Measurements from ENCODE around the gene GFOD1.

The GFOD1 gene

DNA sequence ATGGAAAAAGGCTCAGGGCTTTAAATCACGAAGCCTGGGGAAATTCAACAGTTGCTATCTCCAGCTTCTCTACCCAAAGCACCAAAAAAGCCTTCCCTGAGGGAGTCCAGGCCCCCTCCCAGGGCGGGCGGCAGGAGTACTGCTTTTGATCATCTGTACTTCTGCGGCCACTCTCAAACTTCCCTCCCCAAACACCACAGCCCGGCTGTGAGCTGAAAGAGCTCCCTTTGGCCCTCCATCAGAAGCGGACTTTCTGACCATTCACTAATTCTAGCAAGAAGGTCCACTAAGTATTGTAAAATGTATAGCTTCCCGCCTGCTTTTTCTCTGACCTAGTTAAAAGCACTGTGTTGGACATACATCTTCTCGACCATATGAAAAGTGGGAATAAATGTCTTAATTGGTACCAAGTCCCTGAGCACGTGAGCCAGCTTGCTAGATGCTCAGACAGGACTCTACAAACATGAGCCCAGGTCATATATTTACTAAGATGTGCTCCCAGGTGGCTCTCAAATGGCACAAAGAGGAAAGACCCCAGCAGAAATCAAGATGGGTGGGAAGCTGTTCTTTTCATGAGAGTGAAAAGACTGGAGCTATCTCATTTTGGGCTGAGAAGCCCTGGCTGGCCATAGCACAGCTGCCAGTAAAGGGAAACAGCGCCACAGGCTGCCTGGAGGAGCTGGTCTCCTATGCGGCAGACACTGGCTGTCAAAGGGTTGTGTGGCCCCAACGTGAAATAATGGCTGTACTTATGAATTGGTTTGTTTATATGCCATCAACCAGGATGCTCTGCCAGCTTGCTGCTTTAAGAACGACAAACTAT is 58.6 kb downstream of the GFOD1 start:
- peaks cover 15% of the 10 kb centered on the region in 2 donors for H3K4me1 ChIP-seq (ENCODE audit: control insufficient read depth in 2 of 2, insufficient read depth in 1 of 2, low read depth in 1 of 2, low read length in 2 of 2)
- no peak overlapping the region for H2BK12ac ChIP-seq (ENCODE audit: low read length)
- H4K91ac ChIP-seq (ENCODE audit: low read depth, low read length, poor library complexity): no peak overlapping the region
- no peak overlapping the region for H3K4ac ChIP-seq (ENCODE audit: low read length)
- no peak overlapping the region for H2AK5ac ChIP-seq (ENCODE audit: low read depth, low read length)
- H3K18ac ChIP-seq (ENCODE audit: low read length): peak overlapping the region; percentile 60
- H3K79me1 ChIP-seq (ENCODE audit: low read depth, low read length): no peaks in the 10 kb centered on the region
- no peaks in the 10 kb centered on the region for H3K36me3 ChIP-seq (replicated peaks in 1 of 2; ENCODE audit: control insufficient read depth in 2 of 2, insufficient read depth in 2 of 2, low read length in 2 of 2)
- H3K4me2 ChIP-seq (ENCODE audit: insufficient read depth, low read length, poor library complexity, severe bottlenecking): no peak overlapping the region
- H4K8ac ChIP-seq (ENCODE audit: low read depth, low read length): no peak overlapping the region
- H3K4me3 ChIP-seq (ENCODE audit: low read length in 2 of 2): no peak overlapping the region
- H3K9ac ChIP-seq (ENCODE audit: low read depth, low read length, poor library complexity): no peak overlapping the region
- H2BK120ac ChIP-seq (ENCODE audit: low read depth, low read length): no peak overlapping the region
- H3K14ac ChIP-seq (ENCODE audit: low read length): no peak overlapping the region
- no peaks in the 10 kb centered on the region for H3K27me3 ChIP-seq (ENCODE audit: control insufficient read depth in 3 of 3, insufficient read depth in 3 of 3, low read depth in 1 of 3, low read length in 3 of 3)
- H3K9me3 ChIP-seq (replicated peaks in 1 of 2; ENCODE audit: control insufficient read depth in 2 of 2, insufficient read depth in 1 of 2, low read depth in 1 of 2, low read length in 2 of 2): peaks cover 0 to under 1% of the 10 kb centered on the region in 2 donors
- H2BK5ac ChIP-seq (ENCODE audit: low read length): no peak overlapping the region
- H3K27ac ChIP-seq (replicated peaks; ENCODE audit: low read length): no peak overlapping the region
- H2AFZ ChIP-seq (ENCODE audit: low read length): peak overlapping the region; percentile 73
- no CpG with 5 or more reads among the region's 13 CpGs for WGBS, 2 donors (ENCODE audit: extremely low coverage in 2 of 2, insufficient read length in 2 of 2, insufficient replicate concordance in 1 of 2)
- H2BK15ac ChIP-seq (ENCODE audit: low read length): no peak overlapping the region
- H3K23ac ChIP-seq (ENCODE audit: low read depth, low read length, poor library complexity): no peak overlapping the region
- DNase-seq (ENCODE audit: low spot score): no peak

DNA sequence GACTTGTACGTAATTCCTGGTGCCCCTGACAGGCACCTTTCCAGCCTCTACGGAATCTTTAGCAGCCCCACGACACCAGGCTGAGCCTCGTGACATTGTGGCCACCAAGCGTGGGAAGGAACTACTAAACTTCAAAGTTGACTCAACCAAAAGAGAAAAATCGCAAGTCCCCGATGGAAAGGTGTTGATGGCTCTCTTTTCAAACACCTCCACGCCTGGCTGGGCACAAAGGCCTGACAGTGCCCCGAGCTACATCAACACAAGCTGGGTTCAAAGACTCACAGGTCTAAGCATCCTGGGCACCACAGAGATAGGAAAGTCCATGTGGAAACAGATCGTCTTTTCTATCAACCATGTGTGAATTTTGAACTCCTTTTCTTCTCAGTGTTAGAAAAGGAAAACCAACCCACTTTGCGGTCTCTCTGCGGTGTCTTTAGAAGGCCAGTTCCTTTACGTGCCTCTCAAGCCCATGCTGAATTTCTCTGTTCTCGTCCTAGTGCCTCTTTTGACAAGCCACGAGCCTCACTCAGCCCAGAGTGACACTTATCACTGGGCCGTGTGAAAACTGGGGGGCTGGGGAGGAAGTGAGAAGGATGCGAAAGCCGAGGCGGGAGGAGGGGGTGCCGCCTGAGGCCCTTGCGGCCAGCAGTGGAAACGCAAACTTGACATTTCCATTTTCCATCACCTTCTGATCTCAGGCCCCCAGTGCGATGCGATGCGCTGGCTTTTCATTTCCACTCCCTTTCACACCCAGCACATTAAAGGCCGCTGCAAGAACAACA is 59.4 kb downstream of the GFOD1 start:
- Histone ChIP-seq H3K79me1 (ENCODE audit: low read depth, low read length) (no peaks in the 10 kb centered on the region), H3K36me3 (replicated peaks in 1 of 2; ENCODE audit: control insufficient read depth in 2 of 2, insufficient read depth in 2 of 2, low read length in 2 of 2) (no peaks in the 10 kb centered on the region), H3K9me3 (replicated peaks in 1 of 2; ENCODE audit: control insufficient read depth in 2 of 2, insufficient read depth in 1 of 2, low read depth in 1 of 2, low read length in 2 of 2) (no peaks in the 10 kb centered on the region), H3K4ac (ENCODE audit: low read length) (no peak overlapping the region), H3K18ac (ENCODE audit: low read length) (peak overlapping the region; percentile 24), H3K27ac (replicated peaks; ENCODE audit: low read length) (no peak overlapping the region), H4K91ac (ENCODE audit: low read depth, low read length, poor library complexity) (no peak overlapping the region), H3K4me3 (ENCODE audit: low read length in 2 of 2) (no peak overlapping the region), H3K23ac (ENCODE audit: low read depth, low read length, poor library complexity) (no peak overlapping the region), H2BK15ac (ENCODE audit: low read length) (no peak overlapping the region), H3K9ac (ENCODE audit: low read depth, low read length, poor library complexity) (no peak overlapping the region), H4K8ac (ENCODE audit: low read depth, low read length) (no peak overlapping the region), H3K4me1 (ENCODE audit: control insufficient read depth in 2 of 2, insufficient read depth in 1 of 2, low read depth in 1 of 2, low read length in 2 of 2) (peaks cover 16 to 19% of the 10 kb centered on the region in 2 donors), H3K27me3 (ENCODE audit: control insufficient read depth in 3 of 3, insufficient read depth in 3 of 3, low read depth in 1 of 3, low read length in 3 of 3) (no peaks in the 10 kb centered on the region), H2AK5ac (ENCODE audit: low read depth, low read length) (no peak overlapping the region), H2BK120ac (ENCODE audit: low read depth, low read length) (no peak overlapping the region), H3K14ac (ENCODE audit: low read length) (no peak overlapping the region), H3K4me2 (ENCODE audit: insufficient read depth, low read length, poor library complexity, severe bottlenecking) (no peak overlapping the region), H2BK12ac (ENCODE audit: low read length) (no peak overlapping the region), H2BK5ac (ENCODE audit: low read length) (no peak overlapping the region), H2AFZ (ENCODE audit: low read length) (peak overlapping the region; percentile 73)
- no peak for DNase-seq (ENCODE audit: low spot score)
- WGBS, 2 donors (ENCODE audit: extremely low coverage in 2 of 2, insufficient read length in 2 of 2, insufficient replicate concordance in 1 of 2): no CpG with 5 or more reads among the region's 26 CpGs

- Histone ChIP-seq H4K91ac (ENCODE audit: low read depth, low read length, poor library complexity) (no peak overlapping the region), H3K18ac (ENCODE audit: low read length) (no peak overlapping the region), H2AK5ac (ENCODE audit: low read depth, low read length) (no peak overlapping the region), H3K9me3 (replicated peaks in 1 of 2; ENCODE audit: control insufficient read depth in 2 of 2, insufficient read depth in 1 of 2, low read depth in 1 of 2, low read length in 2 of 2) (no peaks in the 10 kb centered on the region), H3K4ac (ENCODE audit: low read length) (no peak overlapping the region), H3K27me3 (ENCODE audit: control insufficient read depth in 3 of 3, insufficient read depth in 3 of 3, low read depth in 1 of 3, low read length in 3 of 3) (no peaks in the 10 kb centered on the region), H3K4me3 (ENCODE audit: low read length in 2 of 2) (no peak overlapping the region), H3K14ac (ENCODE audit: low read length) (no peak overlapping the region), H4K8ac (ENCODE audit: low read depth, low read length) (no peak overlapping the region), H2BK120ac (ENCODE audit: low read depth, low read length) (no peak overlapping the region), H3K4me1 (ENCODE audit: control insufficient read depth in 2 of 2, insufficient read depth in 1 of 2, low read depth in 1 of 2, low read length in 2 of 2) (peaks cover 22% of the 10 kb centered on the region in 2 donors), H3K23ac (ENCODE audit: low read depth, low read length, poor library complexity) (no peak overlapping the region), H2BK15ac (ENCODE audit: low read length) (no peak overlapping the region), H3K4me2 (ENCODE audit: insufficient read depth, low read length, poor library complexity, severe bottlenecking) (no peak overlapping the region), H3K79me1 (ENCODE audit: low read depth, low read length) (no peaks in the 10 kb centered on the region), H3K9ac (ENCODE audit: low read depth, low read length, poor library complexity) (no peak overlapping the region), H2BK5ac (ENCODE audit: low read length) (no peak overlapping the region), H2AFZ (ENCODE audit: low read length) (no peak overlapping the region), H3K27ac (replicated peaks; ENCODE audit: low read length) (no peak overlapping the region), H3K36me3 (replicated peaks in 1 of 2; ENCODE audit: control insufficient read depth in 2 of 2, insufficient read depth in 2 of 2, low read length in 2 of 2) (no peaks in the 10 kb centered on the region), H2BK12ac (ENCODE audit: low read length) (no peak overlapping the region)
- no CpG with 5 or more reads among the region's 8 CpGs for WGBS, 2 donors (ENCODE audit: extremely low coverage in 2 of 2, insufficient read length in 2 of 2, insufficient replicate concordance in 1 of 2)
- no peak for DNase-seq (ENCODE audit: low spot score)
These were observed 60.1 kb downstream of the GFOD1 start for GRCh38 chr6:13427316-13427715.

Measured in neuronal stem cell (in vitro differentiated cells).